HPDE6-E6E7 (cell line): ENCODE measurements around the gene SNX7.

Experiments used
- DNase-seq: peaks from one replicate; pipeline ENCODE4 v3.0.0; 2011; ENCODE audit warnings: missing footprints; ENCODE audit errors: extremely low spot score

SNX7 gene, protein sequence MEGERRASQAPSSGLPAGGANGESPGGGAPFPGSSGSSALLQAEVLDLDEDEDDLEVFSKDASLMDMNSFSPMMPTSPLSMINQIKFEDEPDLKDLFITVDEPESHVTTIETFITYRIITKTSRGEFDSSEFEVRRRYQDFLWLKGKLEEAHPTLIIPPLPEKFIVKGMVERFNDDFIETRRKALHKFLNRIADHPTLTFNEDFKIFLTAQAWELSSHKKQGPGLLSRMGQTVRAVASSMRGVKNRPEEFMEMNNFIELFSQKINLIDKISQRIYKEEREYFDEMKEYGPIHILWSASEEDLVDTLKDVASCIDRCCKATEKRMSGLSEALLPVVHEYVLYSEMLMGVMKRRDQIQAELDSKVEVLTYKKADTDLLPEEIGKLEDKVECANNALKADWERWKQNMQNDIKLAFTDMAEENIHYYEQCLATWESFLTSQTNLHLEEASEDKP

DNA sequence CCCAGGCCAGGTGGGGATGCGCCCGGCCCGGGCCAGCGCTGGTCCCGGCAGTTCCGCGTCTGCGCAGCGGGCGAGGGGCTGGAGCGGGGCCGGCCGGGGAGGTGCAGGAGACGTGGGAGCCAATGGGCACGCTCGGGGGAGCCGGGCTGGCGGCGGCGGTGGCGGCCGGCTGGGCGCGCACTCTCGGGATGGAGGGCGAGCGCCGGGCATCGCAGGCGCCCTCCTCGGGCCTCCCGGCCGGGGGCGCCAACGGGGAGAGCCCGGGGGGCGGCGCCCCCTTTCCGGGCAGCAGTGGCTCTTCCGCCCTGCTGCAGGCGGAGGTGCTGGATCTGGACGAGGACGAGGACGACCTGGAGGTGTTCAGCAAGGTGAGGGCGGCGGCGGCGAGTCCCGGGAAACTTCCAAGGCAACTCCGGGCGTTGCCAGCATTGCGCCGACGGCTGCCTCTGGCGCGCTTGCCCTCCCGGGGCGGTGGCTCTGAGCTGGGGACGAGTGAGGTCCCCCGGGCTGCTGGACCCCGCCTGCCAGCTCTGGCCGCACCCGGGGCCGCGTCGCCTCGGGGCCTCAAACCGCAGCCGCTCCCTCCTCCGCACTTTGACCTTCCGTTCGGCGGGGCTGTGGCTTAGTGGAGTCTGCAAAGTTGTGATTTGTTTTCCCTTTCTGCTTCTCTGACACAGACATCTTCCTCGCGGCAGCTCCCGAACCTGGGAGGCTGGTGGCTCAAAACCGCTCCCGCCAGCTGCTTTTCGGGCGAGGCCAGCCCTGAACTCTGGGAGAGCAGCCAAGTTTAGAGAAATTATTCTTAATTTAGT is at the start of gene SNX7:
Gene SNX7, plus strand, starts transcription at position 178 of the 812 bp plus-strand sequence. Its CDS starts 11 bp downstream, at position 189.
- DNase-seq = peak; percentile 74

DNA sequence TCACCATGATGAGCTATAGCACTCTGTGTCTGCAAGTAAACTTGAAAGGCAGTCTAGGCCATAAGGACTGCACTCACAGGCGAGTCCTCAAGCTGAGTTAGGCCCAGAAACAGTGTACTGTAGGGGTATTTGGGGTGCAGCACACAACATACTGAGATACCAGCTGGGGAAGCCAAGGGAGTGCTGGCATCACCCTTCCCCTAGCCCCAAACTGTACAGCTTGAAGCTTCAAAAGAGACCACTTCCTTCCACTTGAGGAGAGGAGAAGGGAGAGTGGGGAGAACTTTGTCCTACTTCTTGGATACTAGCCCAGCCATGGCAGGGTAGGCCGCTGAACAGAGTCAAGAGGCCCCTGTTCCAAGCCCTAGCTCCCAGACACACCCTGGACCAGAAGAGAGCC is 24.2 kb upstream of the SNX7 start:
- DNase-seq = no peak

DNA sequence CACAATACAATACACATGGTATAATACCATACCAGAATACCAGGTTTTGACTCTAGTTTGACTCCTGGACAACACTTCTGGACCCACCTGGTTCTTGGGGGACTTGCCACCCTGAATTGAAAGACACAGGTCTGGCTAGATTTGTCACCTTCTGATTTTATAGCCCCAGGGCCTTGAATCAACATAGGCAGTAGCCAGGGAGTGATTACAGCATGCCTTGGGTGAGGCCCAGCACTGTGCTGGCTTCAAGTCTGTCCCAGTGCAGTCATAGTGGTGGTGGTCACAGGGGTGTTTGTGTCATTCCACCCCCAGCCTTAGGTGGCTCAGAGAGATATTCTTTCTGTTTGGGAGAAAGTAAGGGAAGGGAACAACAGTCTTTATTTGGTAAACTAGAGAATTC is 23.3 kb upstream of the SNX7 start:
- no peak for DNase-seq

DNA sequence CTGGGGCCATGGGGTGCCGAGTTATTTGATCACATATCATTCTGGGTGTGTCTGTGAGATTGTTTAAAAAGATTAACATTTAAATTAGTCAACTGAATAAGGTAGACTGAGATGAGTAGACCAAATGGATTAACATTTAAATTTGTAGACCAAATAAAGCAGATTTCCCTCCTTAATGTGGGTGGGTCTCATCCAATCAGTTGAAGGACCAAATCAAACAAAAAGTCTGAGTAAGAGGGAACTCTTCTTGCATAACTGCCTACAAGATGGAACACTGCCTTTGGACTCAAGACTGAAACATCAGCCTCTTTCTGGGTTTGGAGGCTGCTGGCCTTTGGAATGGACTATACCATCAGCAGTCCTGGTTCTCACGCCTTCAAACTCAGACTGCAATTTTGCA is 17.0 kb upstream of the SNX7 start:
- DNase-seq = no peak

DNA sequence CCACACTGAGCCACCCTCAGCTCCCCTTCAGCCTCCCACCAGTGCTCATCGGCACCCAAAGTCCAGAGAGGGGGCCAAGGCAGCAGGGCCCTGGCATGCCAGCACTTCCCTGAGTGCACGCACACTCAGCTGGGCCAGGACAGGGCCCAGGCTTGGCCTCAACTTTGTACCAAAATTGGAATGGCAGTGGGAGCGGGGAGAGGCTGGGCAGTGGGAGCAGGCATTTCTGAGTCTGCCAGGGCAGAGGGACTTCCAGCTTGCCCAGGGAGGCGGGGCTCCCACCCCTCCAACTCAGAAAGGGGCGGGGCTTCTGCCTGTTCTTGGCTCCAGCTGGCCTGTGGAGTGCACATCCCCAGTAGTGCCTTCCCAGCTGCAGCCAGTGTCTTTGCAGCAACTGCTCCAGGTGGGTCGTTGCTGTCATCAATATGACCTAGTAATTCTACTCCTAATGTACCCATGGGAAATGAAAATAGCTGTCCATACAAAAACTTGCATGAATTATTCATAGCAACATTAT is 10.3 kb upstream of the SNX7 start:
- DNase-seq = no peak

DNA sequence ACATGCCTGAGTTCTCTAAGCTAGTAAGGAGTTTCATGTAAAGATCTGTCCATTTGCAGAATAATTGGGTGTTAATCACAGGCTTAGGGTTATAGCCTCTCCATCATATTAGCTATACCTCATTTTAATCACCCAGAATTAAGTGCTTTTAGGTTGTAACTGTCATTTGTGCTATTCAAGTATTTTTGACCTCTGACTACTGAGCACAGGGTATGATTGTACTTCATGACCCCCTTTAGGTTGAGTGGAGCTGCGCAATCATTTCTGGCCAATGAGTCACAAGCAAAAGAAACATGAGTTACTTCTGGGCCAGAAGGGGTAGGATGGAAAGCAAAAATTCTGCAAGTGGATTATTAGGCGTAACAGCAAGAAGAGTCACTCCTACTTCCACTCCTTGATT is 8.4 kb upstream of the SNX7 start:
- DNase-seq = no peak

DNA sequence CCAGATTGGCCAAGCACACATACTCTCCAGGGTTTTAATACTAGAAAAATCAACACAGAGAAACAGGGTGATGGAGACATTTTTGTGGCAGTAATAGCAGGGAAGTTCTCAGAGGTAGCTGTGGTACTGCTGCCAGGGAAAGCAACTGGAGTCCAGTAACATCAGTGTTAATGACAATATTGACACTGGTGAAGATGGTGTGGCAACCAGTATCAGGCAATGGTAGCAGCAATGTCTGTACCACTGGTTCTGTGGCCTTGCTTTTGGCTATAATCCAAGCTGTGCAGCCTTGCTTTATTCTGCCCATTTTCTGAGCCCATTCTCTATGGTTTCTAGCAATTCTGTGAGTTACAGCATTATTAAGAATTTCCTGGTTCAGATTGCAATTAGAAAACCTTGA is 1.6 kb upstream of the SNX7 start:
- no peak for DNase-seq

DNA sequence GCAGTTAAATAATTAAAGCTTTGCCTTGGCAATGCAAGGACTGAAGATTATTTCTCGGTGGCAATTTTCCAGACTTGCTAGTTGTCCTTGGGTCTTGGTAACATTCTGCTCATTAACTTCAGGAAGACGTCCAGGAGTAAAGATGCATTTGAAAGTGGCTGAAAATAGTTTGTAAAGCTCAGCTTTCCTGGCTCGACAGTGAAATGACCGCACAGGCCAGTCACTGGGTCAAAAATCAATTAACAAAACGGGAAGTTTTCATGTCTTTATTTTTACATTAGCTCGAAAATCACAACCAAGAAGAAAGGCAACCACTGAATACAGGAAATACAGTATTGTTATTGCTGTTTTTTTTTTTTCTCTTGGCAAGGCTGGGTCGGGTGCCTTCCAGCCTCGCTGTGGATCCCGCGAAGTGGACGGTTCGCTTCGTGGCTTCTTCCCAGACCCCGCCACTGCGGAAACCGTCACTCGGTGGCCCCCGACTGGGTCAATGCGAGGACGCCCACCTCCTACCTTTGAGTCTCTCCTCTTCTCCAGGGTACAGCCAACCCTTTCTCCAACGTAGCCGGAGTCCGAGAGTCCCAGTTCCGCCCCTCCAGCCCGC is 479 bp upstream of the SNX7 start:
- no peak for DNase-seq

DNA sequence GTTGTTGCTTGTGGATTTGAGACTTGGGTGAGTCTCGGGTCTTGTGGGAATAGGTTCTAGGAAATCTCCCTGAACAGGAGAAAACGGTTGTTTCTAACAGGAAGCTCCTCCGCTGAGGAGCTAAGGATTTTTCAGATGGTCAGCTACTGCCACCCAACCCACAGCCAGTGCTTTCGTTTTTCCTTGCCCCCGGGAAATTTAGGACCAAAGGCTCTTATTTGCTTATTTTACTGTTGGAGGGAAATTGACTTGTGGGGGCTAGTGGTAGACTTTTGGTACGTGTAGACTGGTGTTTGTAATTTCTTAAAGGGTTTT is 792 bp downstream of the SNX7 start:
- DNase-seq = no peak

DNA sequence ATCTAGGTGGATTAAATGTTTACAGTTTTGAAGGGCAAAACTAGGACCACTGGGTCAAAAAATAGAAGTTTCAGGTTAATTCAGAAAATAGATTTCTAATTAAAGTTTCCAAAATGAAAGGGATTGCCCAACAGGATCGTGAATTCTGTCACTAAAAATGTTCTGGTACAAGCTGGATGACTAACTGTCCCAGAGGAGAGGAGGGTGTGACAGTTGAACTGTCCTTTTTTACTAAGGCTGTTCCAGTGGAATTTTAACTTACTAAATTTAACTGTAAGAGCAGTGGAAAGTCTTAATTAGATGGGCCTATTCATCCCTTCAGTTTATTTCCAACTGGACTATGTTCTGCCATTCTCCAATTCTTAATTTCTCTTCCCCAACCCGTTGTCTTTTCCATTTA is 7.2 kb downstream of the SNX7 start:
- no peak for DNase-seq

DNA sequence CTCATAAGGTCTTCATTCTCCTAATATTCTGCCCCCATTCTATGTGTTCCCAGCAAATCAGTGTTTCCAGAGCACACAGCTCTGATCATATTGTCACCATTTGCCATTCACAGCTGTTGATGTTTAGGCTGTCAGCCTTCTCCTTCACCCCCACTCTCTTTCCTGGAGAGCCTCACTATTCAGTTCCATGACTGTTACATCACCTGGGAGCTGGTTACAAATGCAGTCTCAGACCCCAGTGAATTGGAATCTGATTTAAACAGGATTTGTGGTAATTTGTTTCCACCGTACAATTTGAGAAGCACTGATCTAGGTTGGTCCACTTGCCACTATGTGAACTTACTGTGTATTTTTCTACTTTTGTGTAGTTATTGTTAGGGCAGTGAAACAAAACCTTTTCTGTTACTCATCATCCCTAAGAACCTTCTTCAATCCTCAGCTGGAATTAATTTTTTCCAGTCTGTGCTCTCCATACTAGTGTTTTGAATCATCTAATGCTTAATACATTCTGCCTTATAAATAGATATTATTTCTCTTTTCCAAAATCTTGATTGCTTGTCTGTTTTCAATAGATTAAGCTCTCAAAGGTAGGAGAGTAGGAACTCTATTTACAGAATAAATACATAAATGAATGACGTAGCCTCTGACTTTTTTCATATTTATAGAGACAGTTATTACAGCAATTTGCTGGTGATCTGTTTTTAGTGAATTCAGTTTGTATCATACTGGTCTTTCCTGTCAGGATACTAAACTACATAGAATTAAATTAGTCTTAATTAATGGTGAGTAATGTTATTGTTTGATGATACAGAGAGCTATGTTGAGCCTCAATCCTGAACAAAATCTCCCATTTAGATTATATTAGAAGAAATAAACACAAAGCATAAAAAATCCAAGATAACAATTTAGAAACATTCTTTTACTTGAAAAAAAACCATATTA is 8.1 kb downstream of the SNX7 start:
- no peak for DNase-seq

DNA sequence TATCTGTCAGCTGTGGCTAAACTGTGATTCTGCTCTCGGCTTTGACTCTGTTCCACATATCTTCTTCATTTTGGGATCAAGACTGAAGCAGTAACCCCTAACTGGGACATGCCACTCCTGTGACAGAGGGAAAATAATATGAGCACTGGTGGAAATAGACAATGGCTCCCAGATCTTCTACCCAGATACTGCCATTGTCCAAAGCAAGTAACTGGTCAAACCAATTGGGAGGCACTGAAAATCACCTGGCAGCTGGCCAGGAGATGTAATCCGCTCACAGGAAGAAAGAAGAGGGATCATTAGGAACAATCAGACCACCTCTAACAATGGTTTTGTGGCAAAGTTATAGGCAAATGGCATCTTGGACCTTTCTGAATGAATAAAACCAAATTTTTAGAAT is 10.7 kb downstream of the SNX7 start:
- DNase-seq = no peak

DNA sequence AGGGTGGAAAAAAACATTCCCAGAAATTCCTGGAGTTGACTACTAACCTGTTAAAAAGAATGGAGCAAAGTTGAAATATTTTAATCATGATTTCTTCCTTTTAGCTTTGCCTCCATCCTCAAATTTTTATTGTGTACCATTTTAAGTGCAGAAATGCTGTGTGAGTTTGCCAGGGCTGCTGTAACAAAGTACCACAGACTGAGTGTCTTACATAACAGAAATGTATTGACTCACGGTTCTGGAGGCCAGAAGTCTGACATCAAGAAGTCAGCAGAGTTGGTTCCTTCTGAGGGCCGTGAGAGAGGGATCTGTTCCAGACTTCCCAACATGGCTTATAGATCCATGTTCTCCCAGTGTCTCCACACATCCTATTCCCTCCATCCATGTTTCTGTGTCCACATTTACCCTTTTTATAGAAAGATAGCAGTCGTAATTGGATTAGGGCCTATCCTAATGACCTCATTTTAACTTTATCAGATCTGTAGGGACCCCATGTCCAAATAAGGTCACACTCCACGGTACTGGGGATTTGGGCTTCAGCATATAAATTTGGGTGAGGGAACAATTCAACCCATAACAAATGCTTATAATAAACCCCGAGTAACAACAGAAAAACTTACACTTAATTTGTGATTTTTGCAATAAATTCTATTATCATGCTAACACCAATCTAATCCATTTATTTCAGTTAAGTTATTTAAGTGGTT is 12.7 kb downstream of the SNX7 start:
- DNase-seq = no peak

DNA sequence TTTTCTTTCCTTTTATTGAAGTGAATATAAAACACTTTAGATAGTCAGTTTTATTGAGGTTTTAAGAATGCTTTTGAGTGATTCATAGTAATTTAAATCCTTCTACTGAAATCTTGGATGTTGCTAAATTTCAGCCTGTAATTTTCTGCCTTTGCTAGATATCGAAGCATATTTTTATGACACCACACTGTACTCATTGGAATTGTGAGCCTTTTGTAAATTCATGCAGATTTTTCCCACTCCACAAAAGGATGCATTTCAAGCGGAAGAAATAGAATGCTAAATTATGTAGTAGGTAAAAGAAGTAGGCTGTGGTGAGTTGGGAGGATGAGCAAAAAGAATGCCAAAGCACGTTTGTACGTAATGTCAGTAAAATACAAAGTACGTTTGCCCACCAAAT is 13.8 kb downstream of the SNX7 start:
- no peak for DNase-seq

DNA sequence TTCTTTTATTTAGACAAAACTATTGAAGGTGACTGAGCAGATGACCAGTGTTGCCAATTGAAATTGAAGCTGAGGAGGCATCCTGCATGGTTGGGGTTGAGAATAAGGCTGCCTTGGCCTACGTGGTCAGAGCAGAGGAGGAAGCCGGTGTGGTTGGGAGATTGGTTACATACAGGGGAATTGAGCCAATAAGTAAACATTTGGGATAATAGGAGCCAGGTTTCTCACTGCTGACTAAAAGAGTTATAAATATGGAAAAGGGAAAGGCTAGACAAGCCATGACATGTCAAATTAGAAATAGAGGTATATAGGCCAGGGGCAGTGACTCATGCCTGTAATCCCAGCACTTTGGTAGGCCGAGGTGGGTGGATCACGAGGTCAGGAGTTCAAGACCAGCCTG is 15.8 kb downstream of the SNX7 start:
- peak; percentile 67 for DNase-seq

DNA sequence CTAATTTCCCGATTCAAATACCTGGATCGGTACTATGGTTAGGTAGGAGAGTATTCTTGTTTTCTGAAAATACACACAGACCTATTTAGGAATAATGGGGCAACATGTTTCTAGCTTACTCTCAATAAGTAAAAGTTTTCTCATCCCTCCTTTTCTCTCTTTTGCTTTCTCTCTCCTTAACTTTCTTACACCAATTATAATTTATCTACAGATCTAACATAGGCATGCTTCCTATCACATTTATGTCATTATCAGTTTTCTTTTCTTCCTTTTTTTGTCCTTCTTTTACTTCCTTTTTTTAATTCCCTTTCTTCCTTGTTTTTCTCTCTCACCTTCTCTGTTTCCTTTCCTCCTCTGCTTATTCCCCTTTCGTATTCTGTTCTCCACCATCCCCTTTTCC is 20.3 kb downstream of the SNX7 start:
- no peak for DNase-seq

DNA sequence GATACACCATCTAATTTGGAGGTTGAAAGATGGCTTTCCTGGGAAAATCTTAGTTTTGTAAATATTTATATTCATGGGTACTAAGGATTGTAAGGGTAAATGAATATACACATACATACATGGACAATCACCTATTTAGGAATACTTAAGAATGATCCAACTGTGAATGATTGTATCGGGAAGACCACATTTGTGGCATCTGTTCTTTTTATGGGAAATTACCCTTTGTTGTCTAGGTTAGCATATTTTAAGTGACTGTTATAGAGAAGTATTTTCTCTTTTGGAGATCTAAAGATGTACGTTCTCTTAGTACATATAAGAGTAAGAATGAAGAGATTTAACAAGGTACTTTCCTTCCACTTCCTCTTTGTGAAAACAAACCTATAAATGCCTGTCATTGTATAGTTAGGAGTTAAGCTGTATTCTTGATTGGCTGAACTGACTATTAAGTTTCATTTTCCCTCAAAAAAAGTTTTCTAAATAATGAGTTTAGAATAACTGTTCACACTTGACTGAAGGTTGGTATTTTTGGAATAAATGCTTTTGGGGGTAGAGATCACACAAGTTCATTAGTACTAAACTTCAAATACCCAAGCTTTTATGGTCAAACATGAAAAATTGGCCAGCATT is 26.7 kb downstream of the SNX7 start:
- DNase-seq = no peak

DNA sequence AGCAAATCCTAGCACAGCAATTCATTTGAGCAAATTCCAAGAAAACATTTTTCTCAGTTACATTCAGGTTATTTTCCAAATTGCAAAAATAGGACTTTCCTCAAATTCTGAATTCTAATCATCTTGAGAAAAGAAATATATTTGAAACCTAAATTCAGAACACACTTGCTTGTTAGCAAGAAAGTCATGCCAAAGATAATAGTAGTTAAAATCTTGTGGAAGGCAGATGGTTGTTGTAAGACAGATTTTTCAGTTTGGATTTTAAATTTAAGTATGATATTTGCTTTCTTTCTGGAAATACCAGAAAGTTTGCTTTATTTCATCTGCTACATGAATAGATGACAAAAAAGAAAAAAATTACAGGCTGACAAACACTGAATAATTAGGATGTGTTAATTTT is 29.1 kb downstream of the SNX7 start:
- no peak for DNase-seq

DNA sequence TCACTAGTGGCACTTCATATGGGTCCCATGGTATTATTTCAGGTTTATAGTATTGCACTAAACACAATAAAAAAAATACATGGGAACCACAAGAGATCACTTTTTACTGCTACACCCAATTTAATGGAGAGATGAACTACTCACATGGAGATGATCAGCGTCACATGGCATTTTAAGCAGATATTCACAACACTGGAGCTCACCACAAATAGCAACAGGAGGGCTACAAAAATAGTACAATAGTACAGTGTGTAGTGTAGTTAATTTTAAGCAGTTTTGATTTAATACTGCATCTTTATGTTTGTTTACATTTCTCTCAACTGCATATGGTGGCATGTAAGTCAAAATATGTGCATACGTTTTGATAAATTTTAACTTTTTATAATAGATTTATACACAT is 31.0 kb downstream of the SNX7 start:
- no peak for DNase-seq

DNA sequence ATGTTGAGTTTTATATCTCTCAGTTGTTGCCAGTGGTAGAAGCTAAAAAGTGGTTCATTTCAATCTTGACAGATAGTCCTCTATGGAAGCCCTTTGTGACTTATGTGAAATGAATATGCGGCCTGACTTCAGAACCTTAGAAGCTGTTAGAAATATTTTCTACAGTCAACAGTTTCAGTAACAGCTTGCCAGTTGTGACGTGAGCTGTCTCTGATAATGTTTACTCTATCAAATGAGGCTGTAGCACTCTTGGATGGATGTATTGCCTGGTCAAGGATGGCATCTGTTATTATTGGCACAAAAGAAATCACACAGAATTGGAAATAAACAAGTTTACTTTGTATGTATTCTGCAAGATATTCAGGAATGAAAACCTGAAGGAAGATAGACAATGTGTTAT is 31.9 kb downstream of the SNX7 start:
- DNase-seq = no peak
